CD4-positive, alpha-beta memory T cell (primary cell): ENCODE measurements around the gene DEFB131B. TPM values are rescaled to one million over a fixed set of nuclear protein-coding genes. Genes with fewer than 3 reads are reported as not detected.
A peak's percentile ranks its signal among the peaks of the same experiment; 100 is the strongest.
"Not testable (repeated sequence)": the region's sequence is repeated elsewhere in the genome, so short reads cannot be mapped to it uniquely, and the experiment has no call there.

Experiments
- CTCF ChIA-PET: fragments of 350-600 bp; sonication (Branson Sonifier 250); formaldehyde crosslinking; loops from one replicate; lab custom pipeline; 2021; ENCODE audit warnings: inconsistent platforms; ENCODE audit not compliant: partially characterized antibody; lab: Charles Lee
- POLR2A ChIA-PET: fragments of 350-600 bp; sonication (Branson Sonifier 250); formaldehyde crosslinking; loops from one replicate; lab custom pipeline; 2021; ENCODE audit not compliant: partially characterized antibody; lab: Charles Lee
- DNase-seq, 5 donors: peaks; one replicate each; pipeline versions ENCODE4 v3.0.0 to v3.0.0-alpha.2; 2020 to 2022; ENCODE audit warnings: mixed read lengths in 1 of 5
- H3K27ac ChIP-seq: one replicate; pipeline ENCODE4 v1.7.0; 2013; ENCODE audit warnings: low read depth, low read length
- H3K27me3 ChIP-seq: 2 replicates; pipeline ENCODE4 v1.7.0; 2013; ENCODE audit warnings: mild to moderate bottlenecking, low read length, moderate library complexity; ENCODE audit not compliant: insufficient read depth
- H3K36me3 ChIP-seq: 2 replicates; pipeline ENCODE4 v1.7.0; 2013; ENCODE audit warnings: mild to moderate bottlenecking, low read length, moderate library complexity; ENCODE audit not compliant: insufficient read depth
- H3K4me1 ChIP-seq: 2 replicates; pipeline ENCODE4 v1.7.0; 2013; ENCODE audit warnings: mild to moderate bottlenecking, low read length, moderate library complexity; ENCODE audit not compliant: insufficient read depth
- H3K4me3 ChIP-seq, 2 donors: one replicate each; pipeline ENCODE4 v1.7.0; 2013; ENCODE audit warnings: low read length in 2 of 2, mild to moderate bottlenecking in 1 of 2
- H3K9me3 ChIP-seq, 2 donors: one replicate each; pipeline ENCODE4 v1.7.0; 2013; ENCODE audit warnings: low read length in 2 of 2, control low read depth in 1 of 2; ENCODE audit not compliant: control insufficient read depth in 1 of 2
- H3K27ac Mint-ChIP-seq, 7 donors: one replicate each; pipeline ENCODE4 v1.8.0; 2020 to 2021; ENCODE audit warnings: mixed read lengths in 7 of 7, mild to moderate bottlenecking in 6 of 7, inconsistent platforms in 3 of 7, moderate library complexity in 3 of 7
- H3K27me3 Mint-ChIP-seq, 2 donors: one replicate each; pipeline ENCODE4 v1.8.0; 2020 to 2021; ENCODE audit warnings: mixed read lengths in 2 of 2
- H3K36me3 Mint-ChIP-seq, 2 donors: one replicate each; pipeline ENCODE4 v1.8.0; 2020 to 2021; ENCODE audit warnings: mixed read lengths in 2 of 2, inconsistent platforms in 1 of 2, mild to moderate bottlenecking in 1 of 2
- H3K4me1 Mint-ChIP-seq, 4 donors: one replicate each; pipeline ENCODE4 v1.8.0; 2020 to 2021; ENCODE audit warnings: mixed read lengths in 4 of 4, mild to moderate bottlenecking in 1 of 4
- H3K4me3 Mint-ChIP-seq, 8 donors: one replicate each; pipeline ENCODE4 v1.8.0; 2020 to 2021; ENCODE audit warnings: mixed read lengths in 8 of 8, mild to moderate bottlenecking in 7 of 8, moderate library complexity in 6 of 8, inconsistent platforms in 3 of 8
- H3K9me3 Mint-ChIP-seq, 8 donors: one replicate each; pipeline ENCODE4 v1.8.0; 2020 to 2021; ENCODE audit warnings: mixed read lengths in 8 of 8, mild to moderate bottlenecking in 5 of 8, inconsistent platforms in 3 of 8, moderate library complexity in 1 of 8
- intact Hi-C: fragments of 100-400 bp; cut with micrococcal nuclease; formaldehyde crosslinking; loops from one replicate; pipeline ENCODE4 v1.15.1; 2023
- polyA plus RNA-seq, 2 donors: library from polyadenylated mRNA; unstranded; fragments of 300-500 nt; fragmentation: Illumina TruSeq; gene quantifications; one replicate each; pipeline ENCODE4 v1.2.3, GENCODE V29; 2021
- total RNA-seq, 2 experiments: library from RNA; stranded (reverse); gene quantifications; one replicate each; pipeline ENCODE4 v1.2.3, GENCODE V29; 2021

The DEFB131B gene
- total and polyA plus RNA-seq, 4 experiments from 2014 or later, result not detected

- H3K4me1 ChIP-seq, H3K9me3 ChIP-seq, H3K4me3 ChIP-seq, DNase-seq, H3K4me3 Mint-ChIP-seq, H3K27ac Mint-ChIP-seq, H3K36me3 ChIP-seq, H3K27ac ChIP-seq, CTCF ChIA-PET, H3K27me3 ChIP-seq, POLR2A ChIA-PET, H3K27me3 Mint-ChIP-seq, intact Hi-C loops, H3K4me1 Mint-ChIP-seq: not testable (repeated sequence)
- Mint-ChIP-seq H3K9me3 (peaks cover 0 to 11% (median 8%) of the 10 kb centered on the region in 8 donors), H3K36me3 (peaks cover 3 to 18% of the 10 kb centered on the region in 2 donors)
Measured at GRCh38 chr11:71855880-71856279, 22.4 kb upstream of the DEFB131B start.

- H3K36me3 ChIP-seq, H3K27me3 Mint-ChIP-seq, H3K27ac ChIP-seq, H3K9me3 ChIP-seq, H3K36me3 Mint-ChIP-seq, H3K4me3 Mint-ChIP-seq, H3K4me1 Mint-ChIP-seq, H3K27me3 ChIP-seq, H3K27ac Mint-ChIP-seq, POLR2A ChIA-PET, intact Hi-C loops, H3K9me3 Mint-ChIP-seq, DNase-seq, CTCF ChIA-PET, H3K4me1 ChIP-seq, H3K4me3 ChIP-seq: not testable (repeated sequence)
Measured at GRCh38 chr11:71860835-71861234, 17.4 kb upstream of the DEFB131B start.

- H3K4me3 ChIP-seq, H3K9me3 Mint-ChIP-seq, H3K27me3 ChIP-seq, H3K4me1 Mint-ChIP-seq, H3K4me3 Mint-ChIP-seq, H3K4me1 ChIP-seq, H3K27ac ChIP-seq, intact Hi-C loops, POLR2A ChIA-PET, H3K9me3 ChIP-seq, H3K27ac Mint-ChIP-seq, H3K36me3 Mint-ChIP-seq, H3K27me3 Mint-ChIP-seq, H3K36me3 ChIP-seq: not testable (repeated sequence)
- CTCF ChIA-PET, result interaction anchor here (0.9 kb wide), 1 partner anchor 72 kb away, joined by 4 read pairs; no protein-coding TSS in a partner anchor
- DNase-seq, result peak; percentile 16 to 45 (median 28)
Measured at GRCh38 chr11:71863978-71864627, 14.2 kb upstream of the DEFB131B start.

- H3K4me3 Mint-ChIP-seq, intact Hi-C loops, H3K9me3 ChIP-seq, H3K27me3 ChIP-seq, POLR2A ChIA-PET, H3K4me3 ChIP-seq, H3K4me1 ChIP-seq, DNase-seq, H3K9me3 Mint-ChIP-seq, H3K27ac Mint-ChIP-seq, CTCF ChIA-PET, H3K27ac ChIP-seq, H3K27me3 Mint-ChIP-seq, H3K36me3 Mint-ChIP-seq, H3K36me3 ChIP-seq, H3K4me1 Mint-ChIP-seq: not testable (repeated sequence)
Measured at GRCh38 chr11:71867209-71867608, 11.0 kb upstream of the DEFB131B start.

GRCh38 chr11:71869931-71870330, 8.3 kb upstream of the DEFB131B start:
- H3K9me3 ChIP-seq, H3K4me1 ChIP-seq, DNase-seq, H3K27me3 Mint-ChIP-seq, H3K4me3 ChIP-seq, H3K27ac Mint-ChIP-seq, H3K36me3 ChIP-seq, H3K27ac ChIP-seq, H3K4me3 Mint-ChIP-seq, H3K4me1 Mint-ChIP-seq, CTCF ChIA-PET, intact Hi-C loops, H3K9me3 Mint-ChIP-seq, H3K27me3 ChIP-seq, POLR2A ChIA-PET: not testable (repeated sequence)
- peaks cover 2 to 15% of the 10 kb centered on the region in 2 donors for H3K36me3 Mint-ChIP-seq

GRCh38 chr11:71870661-71871060, 7.6 kb upstream of the DEFB131B start:
- intact Hi-C loops, H3K4me1 Mint-ChIP-seq, POLR2A ChIA-PET, H3K27ac ChIP-seq, H3K4me3 ChIP-seq, H3K27me3 Mint-ChIP-seq, DNase-seq, H3K9me3 Mint-ChIP-seq, H3K9me3 ChIP-seq, H3K27me3 ChIP-seq, H3K4me3 Mint-ChIP-seq, CTCF ChIA-PET, H3K27ac Mint-ChIP-seq, H3K36me3 ChIP-seq, H3K4me1 ChIP-seq: not testable (repeated sequence)
- H3K36me3 Mint-ChIP-seq, result peaks cover 5 to 20% of the 10 kb centered on the region in 2 donors

GRCh38 chr11:71876262-71876661, 2.0 kb upstream of the DEFB131B start:
- H3K27me3 Mint-ChIP-seq, H3K27ac Mint-ChIP-seq, DNase-seq, POLR2A ChIA-PET, H3K4me1 Mint-ChIP-seq, H3K27ac ChIP-seq, intact Hi-C loops, H3K4me3 ChIP-seq, CTCF ChIA-PET, H3K27me3 ChIP-seq, H3K9me3 ChIP-seq, H3K4me3 Mint-ChIP-seq, H3K4me1 ChIP-seq, H3K9me3 Mint-ChIP-seq, H3K36me3 ChIP-seq: not testable (repeated sequence)
- H3K36me3 Mint-ChIP-seq, result peaks cover 26 to 44% of the 10 kb centered on the region in 2 donors

- not testable (repeated sequence) for DNase-seq, H3K4me1 Mint-ChIP-seq, H3K27me3 Mint-ChIP-seq
Measured at GRCh38 chr11:71885806-71886205, 7.6 kb downstream of the DEFB131B start.

More at GRCh38 chr11:71885806-71886205, 7.6 kb downstream of the DEFB131B start:
- H3K27ac Mint-ChIP-seq, H3K27ac ChIP-seq, H3K27me3 ChIP-seq, H3K9me3 Mint-ChIP-seq, POLR2A ChIA-PET, H3K4me3 ChIP-seq, H3K9me3 ChIP-seq, H3K4me1 ChIP-seq, intact Hi-C loops, H3K4me3 Mint-ChIP-seq, H3K36me3 ChIP-seq, CTCF ChIA-PET: not testable (repeated sequence)
- H3K36me3 Mint-ChIP-seq, result peaks cover 9 to 11% of the 10 kb centered on the region in 2 donors
